Heart left ventricle (tissue), 16 donors: ENCODE data around the gene TGFB1. TPM values are rescaled to one million over a fixed set of nuclear protein-coding genes. Genes with fewer than 3 reads are reported as not detected.

Experiments used
- ATAC-seq, 4 donors: fragments of 200-7000 bp; cut with Tn5 transposase; one replicate each; pipeline ENCODE4 v1.9.1; 2020 to 2022; ENCODE audit warnings: moderate library complexity in 4 of 4, mild to moderate bottlenecking in 3 of 4, moderate number of reproducible peaks in 1 of 4
- DNase-seq, 5 donors: peaks; one replicate each; pipeline ENCODE4 v3.0.0-alpha.2; 2020
- H3K27ac ChIP-seq, 12 donors: fragments of 200-600 bp; sonication (generic) in 4 of 12; one replicate each; pipeline versions ENCODE4 v1.5.0 to v1.8.0; 2016 to 2022; ENCODE audit warnings: mild to moderate bottlenecking in 2 of 12
- H3K27me3 ChIP-seq, 9 donors: fragments of 200-600 bp; sonication (generic) in 2 of 9; one replicate each; pipeline versions ENCODE4 v1.5.1 to v1.8.0; 2016 to 2022; ENCODE audit warnings: mild to moderate bottlenecking in 3 of 9
- H3K36me3 ChIP-seq, 9 donors: fragments of 200-600 bp; sonication (generic) in 2 of 9; one replicate each; pipeline versions ENCODE4 v1.5.0 to v1.8.0; 2018 to 2022; ENCODE audit warnings: mild to moderate bottlenecking in 2 of 9
- H3K4me1 ChIP-seq, 12 donors: fragments of 200-600 bp; sonication (generic) in 4 of 12; one replicate each; pipeline versions ENCODE4 v1.5.0 to v1.8.0; 2016 to 2022; ENCODE audit warnings: mild to moderate bottlenecking in 3 of 12
- H3K4me3 ChIP-seq, 12 donors: fragments of 200-600 bp; sonication (generic) in 4 of 12; one replicate each; pipeline versions ENCODE4 v1.5.0 to v1.8.0; 2017 to 2022; ENCODE audit warnings: mild to moderate bottlenecking in 9 of 12, moderate library complexity in 4 of 12
- H3K9me3 ChIP-seq, 12 donors: fragments of 200-600 bp; sonication (generic) in 4 of 12; one replicate each; pipeline versions ENCODE4 v1.5.0 to v1.8.0; 2016 to 2022; ENCODE audit warnings: mild to moderate bottlenecking in 1 of 12
- POLR2A ChIP-seq, 2 donors: fragments of 450-650 bp; IDR thresholded peaks; one replicate each; pipeline ENCODE4 v1.6.1; 2017; ENCODE audit warnings: antibody characterized with exemption in 2 of 2, mild to moderate bottlenecking in 2 of 2, moderate library complexity in 2 of 2
- WGBS, 4 donors: extraction: QIAGEN DNeasy Blood & Tissue Kit in 2 of 4; methylation state at CpG; one replicate each; pipeline versions ENCODE4 v1.1.5 to v1.1.7; 2013 to 2018; 5-methylcytosine and 5-hydroxymethylcytosine counted together
- intact Hi-C, 10 donors: fragments of 100-400 bp; cut with DNase I; formaldehyde crosslinking; loops; one replicate each; pipeline versions ENCODE4 v1.11.1 to v1.14.2; 2022
- polyA plus RNA-seq, 2 donors: library from polyadenylated mRNA; stranded (reverse); fragments of 200-250 nt; gene quantifications; one replicate each; pipeline ENCODE4 v1.2.3, GENCODE V29; 2013
- total RNA-seq, 9 donors: library from RNA; depleted of rRNA in 2 of 9; stranded (reverse); fragments of >200 nt in 2 of 9; fragmentation: NEBNext Ultra II Directional in 3 of 9; extraction: Animal tissue kit (Norgen Biotek cat#: 25700) in 3 of 9; gene quantifications; one replicate each; pipeline versions ENCODE4 v1.1.0 to v1.2.4, GENCODE V29; 2016 to 2023
- TF ChIP-seq, protein P1 (sequence below), 12 donors: fragments of 200-600 bp; sonication (generic) in 4 of 12; IDR thresholded peaks; one replicate each; pipeline versions ENCODE4 v1.5.0 to v1.8.0; 2018 to 2022; ENCODE audit warnings: antibody characterized with exemption in 12 of 12, mild to moderate bottlenecking in 5 of 12
- donor health status: ischemic (EF 13 %, LVEDD 7.1; RV severe dilation, severe dysfunction).
- donor health status: healthy with polysubstance abuse.
- donor health status: DM: no; HTN: yes; CAD: no.
- donor health status: DM: no; HTN: no; CAD: no.
- donor health status: ischemic (EF 25% LVEDD 6.9; RV normal size, moderate dysfunction).
- donor health status: ischemic (EF 25% LVEDD 5.7; RV mildly dilated, moderate dysfunction).
- donor health status: healthy.
- donor health status: DM: yes; HTN: yes; CAD: no.
- donor health status: ischemic (EF 35%, LVEDD 5.7; RV mildly dilated, moderate dysfunction).
- donor health status: nonischemic (EF 11% LVEDD 7.7; RV severe dilation, severe dysfunction).
- donor health status: DM: yes; HTN: yes; CAD: no.
- donor health status: PGD.
- donor health status: ischemic (EF 29% LVEDD 5.4; RV normal size, mild dysfunction).
- donor health status: nonischemic (EF 23%, LVEDD 6.1; RV moderate dilation, normal function).

Gene TGFB1
- total and polyA plus RNA-seq, 11 donors, result 9.4 to 68.8 (median 13.9) TPM

DNA sequence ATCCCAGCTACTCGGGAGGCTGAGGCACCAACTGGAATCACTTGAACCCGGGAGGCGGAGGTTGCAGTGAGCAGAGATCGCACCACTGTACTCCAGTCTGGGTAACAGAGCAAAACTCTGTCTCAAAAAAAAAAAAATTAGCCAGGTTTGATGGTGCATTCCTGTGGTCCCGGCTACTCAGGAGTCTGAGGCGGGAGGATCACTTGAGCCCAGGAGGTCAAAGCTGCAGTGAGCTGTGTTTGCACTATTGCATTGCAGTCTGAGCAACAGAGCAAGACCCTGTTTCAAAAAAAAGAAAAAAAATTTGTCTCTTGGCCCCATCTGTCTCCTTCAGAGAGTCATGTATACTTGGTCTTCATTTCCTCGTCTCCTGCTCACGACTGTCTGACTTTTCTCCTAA is 42.1 kb downstream of the TGFB1 start:
- 84 to 91% (median 87%) methylated on average over 8 of the region's 8 CpGs for WGBS, 4 donors
- H3K27me3 ChIP-seq, result no peaks in the 10 kb centered on the region
- no peak for TF ChIP-seq POLR2A (IDR thresholded peaks at IDR 0.05)
- TF ChIP-seq, protein P1, sequence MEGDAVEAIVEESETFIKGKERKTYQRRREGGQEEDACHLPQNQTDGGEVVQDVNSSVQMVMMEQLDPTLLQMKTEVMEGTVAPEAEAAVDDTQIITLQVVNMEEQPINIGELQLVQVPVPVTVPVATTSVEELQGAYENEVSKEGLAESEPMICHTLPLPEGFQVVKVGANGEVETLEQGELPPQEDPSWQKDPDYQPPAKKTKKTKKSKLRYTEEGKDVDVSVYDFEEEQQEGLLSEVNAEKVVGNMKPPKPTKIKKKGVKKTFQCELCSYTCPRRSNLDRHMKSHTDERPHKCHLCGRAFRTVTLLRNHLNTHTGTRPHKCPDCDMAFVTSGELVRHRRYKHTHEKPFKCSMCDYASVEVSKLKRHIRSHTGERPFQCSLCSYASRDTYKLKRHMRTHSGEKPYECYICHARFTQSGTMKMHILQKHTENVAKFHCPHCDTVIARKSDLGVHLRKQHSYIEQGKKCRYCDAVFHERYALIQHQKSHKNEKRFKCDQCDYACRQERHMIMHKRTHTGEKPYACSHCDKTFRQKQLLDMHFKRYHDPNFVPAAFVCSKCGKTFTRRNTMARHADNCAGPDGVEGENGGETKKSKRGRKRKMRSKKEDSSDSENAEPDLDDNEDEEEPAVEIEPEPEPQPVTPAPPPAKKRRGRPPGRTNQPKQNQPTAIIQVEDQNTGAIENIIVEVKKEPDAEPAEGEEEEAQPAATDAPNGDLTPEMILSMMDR (IDR thresholded peaks at IDR 0.05), result no peak
- ATAC-seq (no peak), DNase-seq (no peak)
- peaks cover 6 to 53% (median 31%) of the 10 kb centered on the region in 12 donors for H3K4me1 ChIP-seq
- intact Hi-C loops, result loop anchor here in 4 of 10 donors (2.0 to 10.0 kb wide), 3 partner anchors 13 to 113 kb away; partner anchors contain the start of genes TGFB1 (in 3 of the 4) and B3GNT8 (in 1 of the 4)
- no peak overlapping the region for H3K27ac ChIP-seq
- H3K9me3 ChIP-seq, result no peaks in the 10 kb centered on the region
- H3K36me3 ChIP-seq, result peaks cover 0 to 62% (median 50%) of the 10 kb centered on the region in 9 donors
- H3K4me3 ChIP-seq, result peak overlapping the region in 2 of 12 donors; percentile 64 to 65

DNA sequence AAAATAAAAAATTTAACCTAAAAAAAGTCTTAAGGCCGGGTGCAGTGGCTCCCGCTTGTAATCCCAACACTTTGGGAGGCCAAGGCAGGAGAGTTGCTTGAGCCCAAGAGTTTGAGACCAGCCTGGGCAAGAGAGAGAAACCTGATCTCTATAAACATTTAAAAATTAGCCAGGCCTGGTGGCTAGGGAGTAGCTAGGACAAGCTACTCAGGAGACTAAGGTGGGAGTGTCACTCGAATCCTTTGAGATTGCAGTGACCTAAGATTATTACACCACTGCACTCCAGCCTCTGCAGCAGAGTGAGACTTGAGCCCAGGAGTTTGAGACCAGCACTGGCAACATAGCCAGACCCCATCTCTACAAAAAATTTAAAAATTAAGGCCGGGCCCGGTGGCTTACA is 42.6 kb downstream of the TGFB1 start:
- H3K27ac ChIP-seq, result peak overlapping the region in 9 of 12 donors; percentile 90 to 99 (median 96)
- peak overlapping the region in 10 of 12 donors; percentile 41 to 95 (median 76) for H3K4me3 ChIP-seq
- WGBS, 4 donors, result 60 to 67% (median 65%) methylated on average over 5 of the region's 5 CpGs
- peaks cover 0 to 62% (median 50%) of the 10 kb centered on the region in 9 donors for H3K36me3 ChIP-seq
- no peak for TF ChIP-seq POLR2A (IDR thresholded peaks at IDR 0.05)
- TF ChIP-seq, protein P1 (IDR thresholded peaks at IDR 0.05), result no peak
- DNase-seq, result no peak
- H3K9me3 ChIP-seq, result no peaks in the 10 kb centered on the region
- ATAC-seq, result no peak
- intact Hi-C loops, result loop anchor here in 4 of 10 donors (2.0 to 10.0 kb wide), 3 partner anchors 14 to 114 kb away; partner anchors contain the start of genes TGFB1 (in 3 of the 4) and B3GNT8 (in 1 of the 4)
- peaks cover 6 to 59% (median 31%) of the 10 kb centered on the region in 12 donors for H3K4me1 ChIP-seq
- no peaks in the 10 kb centered on the region for H3K27me3 ChIP-seq

DNA sequence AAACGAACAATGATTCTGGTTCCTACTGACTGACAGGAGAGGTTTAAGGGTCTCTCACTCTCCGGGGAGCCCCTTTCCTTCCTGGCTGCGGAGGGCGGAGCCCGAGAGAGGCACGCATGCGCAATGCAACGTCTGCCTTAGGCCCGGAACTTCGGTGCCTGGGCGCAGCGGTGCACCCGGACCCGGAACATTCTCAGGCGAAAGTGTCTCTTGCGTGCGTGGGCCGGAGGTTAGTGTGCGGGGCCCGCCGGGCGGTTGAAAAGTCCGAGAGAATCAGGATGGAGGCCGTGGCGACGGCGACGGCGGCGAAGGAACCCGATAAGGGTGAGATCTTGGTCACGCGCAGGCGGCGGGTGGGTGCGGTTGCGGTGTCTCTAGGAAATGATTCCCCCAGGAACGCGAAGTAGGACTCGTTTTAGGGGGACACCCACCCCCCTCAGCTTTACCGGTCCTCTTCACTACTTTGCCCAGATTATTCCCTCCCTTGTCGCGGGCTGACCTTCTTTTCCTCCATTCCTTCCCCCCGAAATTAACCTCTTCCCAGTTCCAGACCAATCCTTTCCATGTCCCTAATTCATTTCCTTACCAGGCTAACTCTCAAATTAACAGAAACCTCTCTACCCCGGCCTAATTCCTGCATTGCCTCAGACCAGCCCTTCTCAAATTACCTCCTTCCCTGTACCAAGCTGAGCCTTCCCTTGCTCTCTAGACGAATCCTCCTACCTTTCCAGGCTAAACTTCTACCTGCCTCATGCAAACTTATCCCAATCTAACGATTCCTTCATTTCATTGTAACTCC is 43.5 kb downstream of the TGFB1 start, which contains the start of gene CCDC97:
Gene CCDC97 (plus strand): TSS at position 140 of the 799 bp plus-strand sequence. CDS start 139 bp downstream, at position 279.
- H3K36me3 ChIP-seq, result peaks cover 0 to 62% (median 50%) of the 10 kb centered on the region in 9 donors
- WGBS, 4 donors, result 0% methylated on average over 27 to 47 of the region's 47 CpGs
- peak within 1 kb of the TSS; percentile 90 to 99 (median 96) for H3K27ac ChIP-seq
- intact Hi-C loops, result loop anchor here in 5 of 10 donors (1.0 to 10.0 kb wide), 4 partner anchors 15 to 115 kb away; partner anchors contain the start of genes TGFB1 (in 3 of the 5) and B3GNT8 (in 1 of the 5)
- TF ChIP-seq, protein P1 (IDR thresholded peaks at IDR 0.05), result peak in 1 of 12 donors; percentile 19
- TF ChIP-seq POLR2A (IDR thresholded peaks at IDR 0.05), result peak in 1 of 2 donors; percentile 60
- H3K9me3 ChIP-seq, result no peaks in the 10 kb centered on the region
- peaks cover 6 to 67% (median 31%) of the 10 kb centered on the region in 12 donors for H3K4me1 ChIP-seq
- H3K4me3 ChIP-seq, result peak within 1 kb of the TSS; percentile 40 to 95 (median 76)
- peak; percentile 79 to 91 (median 86) for ATAC-seq
- H3K27me3 ChIP-seq, result no peaks in the 10 kb centered on the region
- peak; percentile 89 to 95 (median 90) for DNase-seq
